NCI-H2081 (cell line): ENCODE results near the gene TCERG1.

Experiments
- DNase-seq, 2 experiments: peaks; one replicate each; lab custom pipeline; 2025; lab: John Stamatoyannopoulos, UW

The TCERG1 gene

DNA sequence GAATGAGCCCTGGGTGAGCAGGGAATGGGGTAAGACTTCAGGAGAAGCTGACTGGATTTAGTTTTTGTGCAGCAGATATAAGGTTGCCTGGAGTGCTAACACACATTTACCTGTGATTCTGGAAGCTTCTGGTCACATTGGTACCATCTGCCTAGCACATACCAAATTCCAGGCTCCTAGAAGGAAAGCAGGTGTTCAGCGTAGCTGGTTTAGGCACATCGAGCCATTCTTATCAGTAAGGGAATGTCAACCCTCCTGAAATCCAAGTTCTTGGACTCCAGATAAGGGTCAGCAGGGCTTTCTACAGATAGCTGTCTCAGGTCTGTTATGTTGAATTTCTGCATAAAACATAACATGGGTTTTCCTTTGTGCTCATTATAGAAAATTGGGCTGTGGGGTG, 10.3 kb downstream of the TCERG1 start:
- no peak for DNase-seq

DNA sequence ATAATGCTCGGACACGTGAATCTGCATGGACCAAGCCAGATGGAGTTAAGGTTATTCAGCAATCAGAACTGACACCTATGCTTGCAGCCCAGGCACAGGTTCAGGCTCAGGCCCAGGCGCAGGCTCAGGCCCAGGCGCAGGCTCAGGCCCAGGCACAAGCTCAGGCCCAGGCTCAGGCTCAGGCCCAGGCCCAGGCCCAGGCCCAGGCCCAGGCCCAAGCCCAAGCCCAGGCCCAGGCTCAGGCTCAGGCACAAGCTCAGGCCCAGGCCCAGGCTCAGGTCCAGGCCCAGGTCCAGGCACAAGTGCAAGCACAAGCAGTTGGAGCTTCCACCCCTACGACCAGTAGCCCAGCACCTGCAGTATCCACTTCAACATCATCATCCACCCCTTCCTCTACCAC, 11.8 kb downstream of the TCERG1 start:
- no peak for DNase-seq

GRCh38 chr5:146461319-146461718, 14.2 kb downstream of the TCERG1 start:
- no peak for DNase-seq

- DNase-seq = no peak
Measured at GRCh38 chr5:146463446-146463845, 16.3 kb downstream of the TCERG1 start.

- DNase-seq = no peak
Measured at GRCh38 chr5:146466521-146467349, 19.6 kb downstream of the TCERG1 start.

DNA sequence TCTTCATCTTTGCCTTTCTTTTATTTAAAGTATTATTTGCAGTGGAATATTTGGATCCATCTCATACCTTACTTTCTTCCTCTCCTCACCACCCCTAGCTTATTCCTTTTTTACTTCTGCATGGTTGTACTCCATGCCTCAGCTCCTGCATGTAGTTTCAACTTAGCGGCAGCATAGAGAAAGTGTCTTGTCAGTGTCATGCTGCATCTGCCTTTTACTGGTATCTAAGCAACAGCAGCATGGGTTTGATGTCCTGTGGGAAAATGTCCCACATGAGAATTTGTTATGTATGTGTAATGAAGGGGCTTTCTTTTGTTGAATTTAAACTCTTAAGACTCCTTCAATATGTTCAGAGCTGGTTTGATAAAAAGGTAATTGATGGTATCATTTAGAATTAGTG, 20.6 kb downstream of the TCERG1 start:
- DNase-seq = no peak

GRCh38 chr5:146474065-146474464, 26.9 kb downstream of the TCERG1 start:
- DNase-seq = no peak

GRCh38 chr5:146475190-146475780, 28.2 kb downstream of the TCERG1 start:
- DNase-seq = no peak

- DNase-seq = no peak
Measured at GRCh38 chr5:146475906-146476305, 28.8 kb downstream of the TCERG1 start.

DNA sequence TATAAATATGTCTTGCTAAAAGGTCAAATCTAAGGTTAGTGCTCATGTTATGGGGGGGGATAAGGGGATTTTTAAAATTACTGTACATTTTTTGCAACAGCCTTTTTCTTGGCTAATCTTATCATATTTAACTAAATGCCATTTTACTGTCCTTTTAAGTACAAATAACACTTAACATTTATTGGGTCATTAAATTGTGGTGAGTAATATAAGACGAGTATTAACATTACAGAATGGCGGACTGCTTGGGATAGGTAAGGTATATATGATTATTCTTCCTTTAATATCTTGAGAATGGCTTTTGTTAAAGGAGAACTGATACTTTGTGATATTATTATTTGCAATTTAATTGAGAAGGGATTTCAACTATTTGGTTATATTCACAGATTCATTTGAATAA, 35.6 kb downstream of the TCERG1 start:
- DNase-seq = no peak

GRCh38 chr5:146484714-146485391, 37.7 kb downstream of the TCERG1 start:
- no peak for DNase-seq

- no peak for DNase-seq
Measured at GRCh38 chr5:146490089-146490843, 43.1 kb downstream of the TCERG1 start.

- no peak for DNase-seq
Measured at GRCh38 chr5:146494656-146495055, 47.5 kb downstream of the TCERG1 start.

- no peak for DNase-seq
Measured at GRCh38 chr5:146499680-146500079, 52.5 kb downstream of the TCERG1 start.

DNA sequence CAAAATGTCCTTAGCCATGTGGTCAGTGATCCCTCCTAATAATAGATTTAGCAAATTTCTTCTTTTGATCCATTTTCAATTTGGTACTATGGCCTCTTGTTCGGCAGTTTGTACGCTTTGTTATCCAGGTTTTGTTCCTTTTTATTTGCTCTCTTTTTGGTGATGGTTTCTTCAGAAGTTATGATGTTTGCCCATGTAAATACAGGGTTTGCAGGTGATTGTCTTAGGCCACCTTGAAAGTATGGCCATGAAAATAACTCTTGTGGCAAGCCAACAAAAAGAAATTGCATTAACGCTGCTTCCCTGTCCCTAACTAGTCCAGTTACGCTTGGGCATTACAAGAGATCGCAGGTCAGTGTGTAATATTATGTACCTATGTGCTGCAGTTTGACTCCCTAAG, 60.3 kb downstream of the TCERG1 start:
- no peak for DNase-seq

- no peak for DNase-seq
Measured at GRCh38 chr5:146510559-146511125, 63.5 kb downstream of the TCERG1 start.

DNA sequence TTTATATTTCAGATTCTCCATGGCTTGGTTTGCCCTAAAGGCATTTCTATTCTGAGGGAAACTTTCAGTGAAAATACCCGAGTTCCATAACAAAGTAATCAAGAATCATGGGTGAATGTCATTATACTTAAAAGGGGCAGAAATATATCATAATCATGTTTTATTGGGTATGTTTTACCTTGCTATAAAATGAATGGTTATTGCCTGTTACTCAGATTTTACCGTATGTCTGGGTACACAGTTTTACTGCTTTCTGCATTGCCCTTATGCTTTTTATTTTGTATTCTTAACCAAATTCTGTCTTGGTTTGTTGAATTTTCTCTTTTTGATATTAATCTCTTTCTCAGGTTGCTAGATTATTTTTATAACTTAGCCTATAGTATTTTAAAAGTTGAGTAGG, 66.3 kb downstream of the TCERG1 start:
- no peak for DNase-seq

- no peak for DNase-seq
Measured at GRCh38 chr5:146514575-146514974, 67.4 kb downstream of the TCERG1 start.

DNA sequence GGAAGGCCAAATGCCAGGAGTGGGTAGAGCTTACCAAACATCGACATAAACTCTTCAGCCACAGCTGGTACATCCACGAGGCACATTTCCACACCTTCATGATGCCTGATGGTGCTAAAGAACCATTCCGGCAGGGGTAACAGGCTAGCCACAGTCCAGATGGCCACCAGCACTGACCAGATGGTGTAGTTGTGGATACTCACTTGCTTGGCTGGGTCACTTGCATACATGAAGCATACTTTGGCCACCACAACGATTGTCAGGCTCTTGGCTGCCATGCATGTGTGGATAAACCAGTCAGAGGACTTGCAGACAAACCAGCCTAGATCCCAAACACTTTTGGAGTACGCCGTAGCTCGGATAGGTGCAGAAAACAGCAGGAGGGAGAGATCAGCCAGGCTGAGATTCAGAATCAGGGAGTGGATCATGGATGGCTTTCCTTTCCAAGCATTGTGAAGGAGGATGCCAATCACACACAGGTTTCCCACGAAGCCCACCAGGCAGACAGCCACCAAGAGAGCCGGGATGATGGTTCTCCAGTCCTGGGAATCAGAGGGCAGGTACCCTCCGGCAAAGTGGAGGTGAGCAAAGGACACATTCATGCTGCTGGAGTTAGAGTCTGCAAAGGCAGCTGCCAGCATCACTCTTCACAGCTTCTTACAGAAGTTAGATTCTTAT, 68.5 kb downstream of the TCERG1 start:
- no peak for DNase-seq

GRCh38 chr5:146516151-146516475, 69.0 kb downstream of the TCERG1 start, which contains the start of gene GPR151:
Gene GPR151, minus strand, starts transcription at chr5:146516190. Its CDS starts 77 bp downstream, at chr5:146516113.
- no peak for DNase-seq

DNA sequence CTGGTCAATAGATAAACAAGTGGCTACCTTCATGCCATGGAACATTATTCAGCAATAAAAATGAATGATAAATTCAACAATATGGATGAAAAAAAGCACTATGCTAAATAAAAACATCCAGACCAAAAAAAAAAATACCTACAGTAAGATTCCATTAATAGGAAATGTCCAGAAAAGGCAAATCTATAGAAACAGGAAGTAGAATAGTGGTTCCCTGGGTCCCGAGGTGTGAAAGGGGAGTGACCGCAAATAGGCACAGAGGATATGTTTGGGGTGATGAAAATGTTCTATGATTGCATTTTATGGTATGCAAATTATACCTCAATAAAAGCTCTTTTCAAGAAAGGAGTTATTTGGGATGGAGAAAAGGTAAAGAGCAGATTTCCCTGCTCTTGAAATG, 72.4 kb downstream of the TCERG1 start:
- no peak for DNase-seq

GRCh38 chr5:146520731-146521130, 73.6 kb downstream of the TCERG1 start:
- no peak for DNase-seq
